ENCODE measurements around the gene ASZ1. TPM values are rescaled to one million over a fixed set of nuclear protein-coding genes. Genes with fewer than 3 reads are reported as not detected.

ASZ1 gene
- total RNA-seq, 2 experiments from 2014 or later, result not detected

GRCh38 chr7:117347480-117347879 is 79.8 kb downstream of the ASZ1 start:
- no peaks in the 10 kb centered on the region for H3K9me3 Mint-ChIP-seq
- H3K4me3 Mint-ChIP-seq, result no peak overlapping the region
- intact Hi-C loops (cut with micrococcal nuclease), result no loop called here
- H3K27ac Mint-ChIP-seq, result no peak overlapping the region
- ChIA-PET POLR2A (no interaction called here), CTCF (no interaction called here)
- ATAC-seq, result no peak
- H3K36me3 Mint-ChIP-seq (ENCODE audit: low read depth), result no peaks in the 10 kb centered on the region
- no peaks in the 10 kb centered on the region for H3K4me1 Mint-ChIP-seq (ENCODE audit: low read depth)
- no peak for DNase-seq
- TF ChIP-seq CTCF (IDR thresholded peaks at IDR 0.05), result no peak
- H3K27me3 Mint-ChIP-seq, result peaks cover 5% of the 10 kb centered on the region

- ATAC-seq, result no peak
- Mint-ChIP-seq H3K9me3 (no peaks in the 10 kb centered on the region), H3K4me3 (no peak overlapping the region), H3K36me3 (ENCODE audit: low read depth) (no peaks in the 10 kb centered on the region), H3K27ac (no peak overlapping the region), H3K4me1 (ENCODE audit: low read depth) (no peaks in the 10 kb centered on the region), H3K27me3 (peaks cover 5% of the 10 kb centered on the region)
- no peak for TF ChIP-seq CTCF (IDR thresholded peaks at IDR 0.05)
- ChIA-PET CTCF (no interaction called here), POLR2A (no interaction called here)
- DNase-seq, result no peak
- intact Hi-C loops (cut with micrococcal nuclease), result no loop called here
These were observed 81.1 kb downstream of the ASZ1 start for GRCh38 chr7:117346161-117346560.

- POLR2A ChIA-PET, result no interaction called here
- ATAC-seq, result no peak
These were observed 89.3 kb downstream of the ASZ1 start for GRCh38 chr7:117338020-117338419.

GRCh38 chr7:117333168-117333567 is 94.1 kb downstream of the ASZ1 start:
- ChIA-PET POLR2A (no interaction called here), CTCF (no interaction called here)
- TF ChIP-seq CTCF (IDR thresholded peaks at IDR 0.05), result no peak
- no peak for DNase-seq
- no peaks in the 10 kb centered on the region for H3K27me3 Mint-ChIP-seq
- no peaks in the 10 kb centered on the region for H3K36me3 Mint-ChIP-seq (ENCODE audit: low read depth)
- H3K9me3 Mint-ChIP-seq, result no peaks in the 10 kb centered on the region
- no peak overlapping the region for H3K4me3 Mint-ChIP-seq
- no peak for ATAC-seq
- H3K4me1 Mint-ChIP-seq (ENCODE audit: low read depth), result no peaks in the 10 kb centered on the region
- intact Hi-C loops (cut with micrococcal nuclease), result no loop called here
- no peak overlapping the region for H3K27ac Mint-ChIP-seq

More at GRCh38 chr7:117338020-117338419, 89.3 kb downstream of the ASZ1 start:
- H3K4me1 Mint-ChIP-seq (ENCODE audit: low read depth), result no peaks in the 10 kb centered on the region
- no peaks in the 10 kb centered on the region for H3K36me3 Mint-ChIP-seq (ENCODE audit: low read depth)
- no peak overlapping the region for H3K4me3 Mint-ChIP-seq
- H3K9me3 Mint-ChIP-seq, result no peaks in the 10 kb centered on the region
- no peak for DNase-seq
- no peak for TF ChIP-seq CTCF (IDR thresholded peaks at IDR 0.05)
- intact Hi-C loops (cut with micrococcal nuclease), result no loop called here
- CTCF ChIA-PET, result no interaction called here
- H3K27ac Mint-ChIP-seq, result no peak overlapping the region
- H3K27me3 Mint-ChIP-seq, result no peaks in the 10 kb centered on the region

GRCh38 chr7:117332031-117332430 is 95.3 kb downstream of the ASZ1 start:
- no peaks in the 10 kb centered on the region for H3K4me1 Mint-ChIP-seq (ENCODE audit: low read depth)
- DNase-seq (no peak), ATAC-seq (no peak)
- H3K36me3 Mint-ChIP-seq (ENCODE audit: low read depth), result no peaks in the 10 kb centered on the region
- no peaks in the 10 kb centered on the region for H3K9me3 Mint-ChIP-seq
- no peak for TF ChIP-seq CTCF (IDR thresholded peaks at IDR 0.05)
- no peak overlapping the region for H3K4me3 Mint-ChIP-seq
- POLR2A ChIA-PET, result no interaction called here
- H3K27ac Mint-ChIP-seq, result no peak overlapping the region
- intact Hi-C loops (cut with micrococcal nuclease), result no loop called here
- no peaks in the 10 kb centered on the region for H3K27me3 Mint-ChIP-seq
- CTCF ChIA-PET, result no interaction called here
